ENCODE results near the gene DIS3L2.
"Not testable (repeated sequence)": the region's sequence is repeated elsewhere in the genome, so short reads cannot be mapped to it uniquely, and the experiment has no call there.

DIS3L2 gene

GRCh38 chr2:232061265-232061664 is 99.8 kb downstream of the DIS3L2 start:
- no peak for DNase-seq

DNA sequence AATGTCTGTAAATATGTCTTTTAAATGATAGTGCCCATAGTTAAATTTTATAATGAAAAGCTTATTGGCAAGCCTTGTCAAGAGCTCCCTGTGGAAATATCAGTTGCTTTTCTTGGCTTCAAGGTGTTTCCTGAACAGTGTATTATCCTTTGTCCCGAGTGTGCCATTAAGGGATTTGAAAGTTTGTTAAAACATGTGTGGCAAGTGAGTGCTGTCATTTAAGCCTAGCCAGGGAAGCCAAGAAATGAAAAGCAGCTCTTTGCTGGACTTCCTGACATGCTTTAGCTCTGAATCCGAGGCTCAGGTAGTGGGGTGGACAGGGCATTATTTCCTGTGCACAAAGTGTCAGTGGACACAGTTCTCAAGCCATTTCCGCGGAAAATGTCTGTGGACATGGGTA is 111.5 kb downstream of the DIS3L2 start:
- DNase-seq, result no peak

DNA sequence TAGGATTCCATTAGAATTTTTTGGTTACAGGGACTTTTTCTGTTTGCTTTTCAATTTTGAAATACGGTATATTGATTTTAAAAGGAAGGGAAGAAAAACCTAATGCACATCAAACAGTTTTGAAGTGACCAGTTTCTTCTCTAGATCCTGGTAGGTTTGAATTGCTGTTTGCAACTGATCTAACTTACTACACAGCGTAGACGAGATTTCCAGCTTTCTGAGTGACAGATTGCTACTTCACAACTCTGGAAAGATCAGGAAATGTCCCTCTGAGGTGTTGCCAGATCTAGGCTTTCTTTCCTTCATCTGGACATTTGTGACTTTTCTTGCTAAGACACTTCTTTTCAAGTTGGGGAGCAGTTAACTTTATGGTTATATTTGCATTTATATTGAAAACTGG is 112.2 kb downstream of the DIS3L2 start:
- DNase-seq, result no peak

DNA sequence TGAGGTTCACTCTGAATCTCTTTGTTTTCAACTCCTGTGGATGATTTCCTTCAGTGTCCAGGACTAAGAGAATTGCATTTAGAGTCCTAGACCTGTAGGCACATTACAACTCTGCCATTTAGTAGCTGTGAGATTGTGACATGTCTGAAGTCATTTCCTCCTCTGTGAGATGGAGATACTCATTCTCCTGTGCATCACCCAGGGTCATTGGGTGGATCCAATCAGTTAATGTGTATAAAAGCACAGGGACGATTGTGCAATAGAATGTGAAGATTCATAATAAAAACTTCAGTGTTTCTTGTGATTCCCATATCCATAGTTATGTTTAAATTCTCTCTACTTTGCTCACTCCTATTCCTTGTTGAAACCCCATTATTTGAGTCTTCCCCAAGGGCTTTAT is 113.6 kb downstream of the DIS3L2 start:
- DNase-seq, result no peak

- no peak for DNase-seq
These were observed 114.3 kb downstream of the DIS3L2 start for GRCh38 chr2:232075859-232076258.

DNA sequence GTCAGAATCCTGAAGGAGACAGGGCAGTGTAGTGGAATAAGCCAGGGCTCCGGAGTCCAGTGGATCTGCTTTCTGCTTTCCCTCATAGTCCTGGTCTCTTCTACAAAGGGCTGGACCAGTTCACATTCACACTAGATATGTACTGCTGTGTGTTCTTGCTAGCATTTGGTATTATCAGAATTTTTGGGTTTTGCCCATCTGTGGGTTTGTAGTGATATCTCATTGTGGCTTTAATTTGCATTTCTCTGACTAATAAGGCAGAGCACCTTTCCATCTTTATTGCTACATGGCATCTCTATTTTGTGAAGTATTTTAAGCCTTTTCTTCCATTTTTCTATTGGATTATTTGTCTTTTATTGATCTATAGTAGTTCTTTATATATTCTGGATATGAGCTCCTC is 114.8 kb downstream of the DIS3L2 start:
- DNase-seq, result no peak

GRCh38 chr2:232076736-232077135 is 115.2 kb downstream of the DIS3L2 start:
- no peak for DNase-seq

GRCh38 chr2:232085164-232085563 is 123.7 kb downstream of the DIS3L2 start:
- DNase-seq, result no peak

DNA sequence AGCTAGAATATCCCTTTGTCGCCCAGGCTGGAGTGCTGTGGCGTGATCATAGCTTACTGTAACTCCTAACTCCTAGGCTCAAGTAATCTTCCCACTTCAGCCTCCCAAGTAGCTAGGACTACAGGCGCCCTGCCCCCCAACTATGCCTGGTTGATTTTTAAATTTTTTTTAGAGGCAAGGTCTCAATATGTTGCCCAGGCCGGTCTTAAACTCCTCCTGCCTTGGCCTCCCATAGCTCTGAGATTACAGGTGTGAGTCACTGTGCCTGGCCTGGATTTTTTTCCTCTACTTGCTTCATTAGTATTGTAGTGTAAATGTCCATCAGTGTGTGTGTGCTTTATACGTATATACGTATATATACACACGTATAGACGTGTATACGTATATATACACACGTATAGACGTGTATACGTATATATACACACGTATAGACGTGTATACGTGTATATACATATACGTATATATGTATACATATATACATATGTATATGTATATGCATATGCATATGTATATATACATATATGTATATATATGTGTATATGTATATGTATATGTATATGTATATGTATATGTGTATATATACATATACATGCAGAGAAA is 124.4 kb downstream of the DIS3L2 start:
- DNase-seq, result no peak

GRCh38 chr2:232088771-232089170 is 127.3 kb downstream of the DIS3L2 start:
- no peak for DNase-seq

GRCh38 chr2:232094201-232094600 is 132.7 kb downstream of the DIS3L2 start:
- no peak for DNase-seq

GRCh38 chr2:232094883-232095282 is 133.4 kb downstream of the DIS3L2 start:
- DNase-seq, result no peak

- DNase-seq, result no peak
These were observed 135.7 kb downstream of the DIS3L2 start for GRCh38 chr2:232097260-232097659.

- DNase-seq, result no peak
These were observed 136.2 kb downstream of the DIS3L2 start for GRCh38 chr2:232097758-232098157.

- no peak for DNase-seq
These were observed 140.9 kb downstream of the DIS3L2 start for GRCh38 chr2:232102380-232102779.

DNA sequence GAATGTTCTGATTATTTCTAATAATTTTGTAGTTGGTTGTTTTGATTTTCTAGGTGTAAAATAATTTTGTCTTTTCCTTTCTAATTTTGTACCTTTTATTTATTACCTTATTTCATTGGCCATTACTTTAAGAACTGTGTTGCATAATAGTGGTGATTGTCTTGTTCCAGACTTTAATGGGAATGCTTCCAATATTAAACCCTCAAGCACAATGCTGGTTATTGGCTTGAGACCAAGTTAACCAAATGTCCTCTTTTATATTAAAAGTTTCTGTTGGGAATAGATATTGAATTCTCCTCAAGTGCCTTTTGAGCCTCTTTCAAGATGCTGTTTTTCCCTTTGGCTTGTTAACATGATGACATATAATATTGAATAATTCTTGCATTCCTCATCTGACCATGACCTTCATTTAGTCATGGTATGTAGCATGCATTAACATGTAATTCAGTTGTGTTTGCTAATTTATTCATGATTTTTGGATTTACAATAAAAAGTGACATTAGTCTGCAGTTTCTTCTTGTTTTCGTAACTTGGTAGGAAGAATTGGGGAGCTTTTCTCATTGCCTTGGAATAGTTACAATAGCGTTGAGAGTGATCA is 141.7 kb downstream of the DIS3L2 start:
- no peak for DNase-seq

GRCh38 chr2:232104076-232104646 is 142.6 kb downstream of the DIS3L2 start:
- DNase-seq, result no peak

GRCh38 chr2:232111551-232111950 is 150.0 kb downstream of the DIS3L2 start:
- no peak for DNase-seq

DNA sequence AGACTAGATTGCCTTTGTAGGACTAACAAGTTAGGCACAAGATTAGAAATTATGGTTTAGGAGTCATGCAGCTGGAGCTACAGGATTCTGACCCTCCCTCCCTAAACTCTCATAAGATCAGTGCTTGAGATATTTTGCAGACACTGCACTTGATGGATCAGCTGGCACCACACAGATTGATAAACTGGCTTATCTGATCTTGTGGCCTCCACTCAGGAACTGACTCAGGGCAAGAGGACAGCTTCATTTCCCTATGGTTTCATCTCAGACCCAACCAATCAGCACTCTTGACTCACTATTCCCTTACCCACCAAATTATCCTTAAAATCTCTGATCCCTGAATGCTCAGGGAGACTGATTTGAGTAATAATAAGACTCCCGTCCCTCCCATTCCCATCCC is 152.3 kb downstream of the DIS3L2 start:
- no peak for DNase-seq

DNA sequence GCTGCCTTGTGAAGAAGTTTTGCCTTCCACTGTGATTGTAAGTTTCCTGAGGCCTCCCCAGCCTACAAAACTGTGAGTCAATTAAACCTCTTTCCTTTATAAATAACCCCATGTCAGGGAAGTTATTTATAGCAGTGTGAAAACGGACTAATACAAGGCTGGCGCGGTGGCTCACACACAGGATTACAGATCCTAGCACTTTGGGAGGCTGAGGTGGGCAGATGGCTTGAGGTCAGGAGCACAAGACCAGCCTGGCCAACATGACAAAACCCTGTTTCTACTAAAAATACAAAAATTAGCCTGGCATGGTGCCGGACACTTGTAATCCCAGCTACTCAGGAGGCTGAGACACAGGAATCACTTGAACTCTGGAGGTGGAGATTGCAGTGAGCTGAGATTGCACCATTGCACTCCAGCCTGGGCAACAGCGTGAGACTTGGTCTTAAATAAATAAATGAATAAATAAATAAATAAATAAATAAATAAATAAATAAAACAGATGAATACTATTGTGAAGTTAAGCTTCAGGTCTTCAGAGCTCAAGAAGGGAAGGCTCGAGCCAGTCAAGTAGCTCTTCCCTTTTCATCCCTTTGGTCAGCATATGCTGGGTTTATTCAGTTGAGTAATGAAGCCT is 154.3 kb downstream of the DIS3L2 start:
- not testable (repeated sequence) for DNase-seq

DNA sequence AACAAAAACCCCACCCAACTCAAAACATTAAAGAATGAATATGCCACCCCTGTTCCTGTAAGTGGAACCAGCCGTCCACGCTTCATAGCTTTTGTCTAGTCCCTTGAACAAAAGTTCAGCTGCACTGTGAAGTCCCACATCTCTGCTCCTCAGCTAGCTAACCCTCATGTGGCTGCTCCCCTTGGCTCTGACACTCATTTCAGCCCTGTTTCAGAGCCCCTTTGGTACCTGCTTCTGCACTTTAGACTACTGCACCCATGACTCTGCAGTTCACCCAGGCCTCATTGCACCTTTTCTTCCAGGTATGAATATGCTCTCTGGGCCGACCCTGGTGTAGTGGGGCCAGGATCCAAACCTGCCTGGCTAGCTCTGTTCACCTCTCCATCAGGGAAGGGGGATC is 155.3 kb downstream of the DIS3L2 start:
- no peak for DNase-seq

DNA sequence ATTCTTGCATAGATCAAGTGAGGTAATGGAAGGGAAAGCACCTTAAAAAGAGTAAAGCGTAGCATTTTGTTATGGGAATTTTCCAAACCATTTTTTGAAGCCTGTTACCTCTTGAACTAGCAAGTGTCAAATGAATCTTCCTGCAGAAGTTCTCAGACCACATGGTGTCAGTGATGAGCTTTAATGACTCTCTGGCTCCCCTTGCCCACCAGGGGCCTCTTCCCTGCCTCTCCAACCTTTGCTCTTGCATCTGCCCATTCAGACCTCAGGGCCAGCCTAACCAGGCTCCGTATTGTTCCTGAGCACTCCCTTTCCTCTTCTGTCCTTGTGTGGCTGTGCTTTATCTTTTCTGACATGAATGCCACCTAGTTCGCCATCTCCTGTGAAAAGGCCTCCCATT is 155.9 kb downstream of the DIS3L2 start:
- DNase-seq, result no peak

DNA sequence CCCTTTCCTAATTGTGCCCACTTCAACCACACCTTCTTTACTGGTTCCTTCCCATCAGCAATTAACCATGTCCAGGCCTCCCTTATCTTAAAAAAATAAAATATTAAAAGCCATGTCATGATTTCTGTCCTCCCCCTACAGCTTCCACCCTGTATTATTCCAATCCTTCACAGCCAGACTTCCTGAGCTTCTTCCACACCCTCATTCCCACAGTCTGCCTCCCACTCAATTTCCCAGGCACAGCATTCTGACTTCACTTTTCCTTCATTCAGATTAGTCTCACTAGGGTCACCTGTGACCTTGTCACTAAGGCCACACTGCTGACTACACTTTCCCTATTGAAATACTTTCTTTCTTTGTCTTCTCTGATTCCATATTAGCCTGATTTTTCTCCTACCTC is 159.4 kb downstream of the DIS3L2 start:
- no peak for DNase-seq

DNA sequence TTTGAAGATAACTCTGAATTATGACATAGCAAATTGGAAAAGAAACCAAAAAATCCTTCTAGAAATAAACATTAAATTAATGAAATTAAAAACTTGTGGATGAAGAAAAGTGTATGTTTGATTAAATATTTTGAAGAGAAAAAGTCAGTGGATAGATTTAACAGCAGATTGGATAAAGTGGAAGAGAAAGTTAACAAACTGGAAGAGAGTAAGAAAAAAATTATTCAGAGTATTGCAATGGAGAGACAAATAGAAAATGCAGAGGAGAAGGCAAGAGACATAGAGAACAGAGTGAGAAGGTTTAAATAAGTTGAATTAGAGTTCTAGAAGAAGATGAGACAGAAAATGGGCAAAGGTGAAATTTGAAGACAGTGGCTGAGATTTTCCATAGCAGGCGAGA is 162.8 kb downstream of the DIS3L2 start:
- DNase-seq, result no peak
